GM18526 (cell line): ENCODE measurements around the gene PABPN1L.

Experiments used
- POLR2A ChIP-seq: IDR thresholded peaks from 3 replicates; pipeline ENCODE4 v1.6.1; 2011; ENCODE audit not compliant: insufficient read length; ENCODE audit errors: extremely low read depth

Gene PABPN1L

DNA sequence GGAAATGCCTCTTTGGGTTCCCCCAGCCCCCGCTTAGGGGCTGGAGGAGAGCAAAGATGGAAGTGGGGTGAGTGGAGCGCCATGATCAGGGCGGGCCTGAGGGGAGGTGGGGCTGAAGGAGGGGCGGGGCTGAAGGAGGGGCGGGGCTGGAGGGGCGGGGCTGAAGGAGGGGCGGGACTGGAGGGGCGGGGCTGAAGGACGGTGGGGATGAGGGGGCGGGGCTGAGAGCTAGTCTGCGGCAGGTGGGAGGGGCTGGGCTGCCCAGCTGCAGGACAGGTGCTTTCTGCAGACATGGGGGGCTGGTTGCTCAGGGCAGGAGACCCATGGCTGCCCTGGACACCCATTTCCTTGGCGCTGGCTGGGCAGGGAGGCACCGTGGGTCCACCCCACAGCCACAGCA is 39.1 kb upstream of the PABPN1L start:
- no peak for TF ChIP-seq POLR2A

DNA sequence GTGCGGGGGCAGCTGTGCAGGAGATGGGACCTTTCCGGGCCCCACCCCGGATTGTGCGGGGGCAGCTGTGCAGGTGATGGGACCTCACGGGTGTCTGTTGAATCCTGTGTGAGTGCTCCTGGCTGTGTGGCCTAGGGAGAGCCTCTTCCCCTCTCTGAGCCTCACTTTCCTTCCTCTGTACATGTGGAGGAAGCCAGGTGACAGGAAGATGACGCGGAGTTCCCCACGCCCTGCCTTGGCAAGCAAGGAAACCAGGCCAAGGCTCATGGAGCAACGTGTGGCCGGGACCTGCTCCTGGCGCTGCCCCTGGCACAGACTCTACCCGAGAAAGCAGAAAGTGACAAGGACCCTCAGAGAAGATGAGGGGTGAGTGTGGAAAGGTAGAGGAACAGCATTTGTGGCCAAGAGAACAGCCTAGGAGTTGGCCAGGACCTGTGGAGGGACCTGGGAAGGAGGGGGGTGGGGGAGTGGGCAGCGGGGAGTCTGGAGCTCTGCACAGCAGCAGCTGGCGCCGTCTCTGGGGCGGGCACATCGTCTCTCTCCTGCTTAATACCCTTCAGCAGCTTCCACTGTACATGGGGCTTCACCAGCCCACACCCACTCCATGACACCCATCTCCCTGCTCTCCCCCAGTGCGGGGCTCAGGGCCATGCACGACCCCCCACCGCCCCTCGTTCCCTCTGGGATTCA is 38.4 kb upstream of the PABPN1L start:
- TF ChIP-seq POLR2A: no peak

DNA sequence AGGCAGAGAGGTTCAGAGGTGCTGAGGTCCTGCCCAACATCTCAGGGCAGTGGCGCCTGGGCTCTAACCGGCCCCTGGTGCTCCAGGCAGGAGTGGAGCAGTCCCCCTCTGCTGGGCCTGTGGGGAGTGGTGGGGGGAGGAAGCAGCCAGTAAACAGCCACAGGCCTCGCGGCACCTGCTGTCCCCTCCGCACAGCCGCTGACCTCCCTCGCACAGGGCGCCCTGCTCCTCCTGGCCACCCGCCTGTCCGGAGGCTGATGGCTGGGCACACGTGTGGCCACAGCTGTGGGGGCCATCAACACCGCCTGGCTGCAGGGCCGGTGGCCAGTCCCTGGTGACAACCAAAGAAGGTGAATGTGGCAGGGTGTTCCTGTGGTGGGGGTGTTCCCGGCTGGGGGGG is 36.8 kb upstream of the PABPN1L start:
- TF ChIP-seq POLR2A: no peak

DNA sequence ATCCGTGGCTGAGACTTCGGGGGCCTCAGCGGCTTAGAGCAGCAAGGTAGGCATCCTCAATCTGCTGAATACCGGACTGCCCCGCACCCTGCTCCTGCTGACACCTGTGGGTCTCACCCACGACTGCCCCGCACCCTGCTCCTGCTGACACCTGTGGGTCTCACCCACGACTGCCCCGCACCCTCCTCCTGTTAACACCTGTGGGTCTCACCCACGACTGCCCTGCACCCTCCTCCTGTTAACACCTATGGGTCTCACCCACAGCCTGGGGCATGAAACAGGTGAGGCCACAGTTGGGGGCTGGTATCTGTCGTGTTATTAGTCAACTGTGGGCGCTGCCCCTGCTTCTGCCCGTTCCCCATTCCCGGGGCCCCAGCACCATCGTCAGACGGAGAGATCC is 36.3 kb upstream of the PABPN1L start:
- no peak for TF ChIP-seq POLR2A

DNA sequence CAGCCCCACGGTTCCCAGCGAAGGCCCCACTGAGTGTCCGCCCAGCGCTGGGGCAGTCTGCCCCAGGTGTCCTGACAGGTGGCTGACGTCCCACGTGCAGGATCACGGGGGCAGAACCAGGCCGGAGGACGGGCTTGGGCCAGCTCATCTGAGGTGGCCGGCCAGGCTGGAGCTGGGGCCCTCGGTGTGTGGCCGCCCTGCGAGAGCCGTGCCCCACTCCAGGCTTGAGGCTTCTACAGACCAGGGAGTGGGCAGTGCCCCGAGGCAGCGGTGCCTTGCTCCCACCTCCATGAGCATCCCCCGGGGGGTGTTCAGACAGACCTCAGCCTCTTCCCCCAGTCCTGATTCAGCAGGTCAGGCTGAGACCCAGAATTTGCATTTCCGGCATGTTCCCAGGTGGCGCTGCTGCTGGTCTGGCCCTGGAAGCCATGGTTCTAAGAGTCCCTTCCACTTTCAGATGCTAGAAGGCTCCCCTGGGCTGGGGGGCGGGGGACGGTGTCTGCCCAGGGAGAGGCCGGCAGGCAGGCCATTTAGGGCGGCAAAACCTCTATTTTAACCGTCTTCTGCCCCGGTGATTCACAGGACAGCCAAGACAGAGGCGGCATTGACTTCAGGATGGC is 35.4 kb upstream of the PABPN1L start:
- no peak for TF ChIP-seq POLR2A

DNA sequence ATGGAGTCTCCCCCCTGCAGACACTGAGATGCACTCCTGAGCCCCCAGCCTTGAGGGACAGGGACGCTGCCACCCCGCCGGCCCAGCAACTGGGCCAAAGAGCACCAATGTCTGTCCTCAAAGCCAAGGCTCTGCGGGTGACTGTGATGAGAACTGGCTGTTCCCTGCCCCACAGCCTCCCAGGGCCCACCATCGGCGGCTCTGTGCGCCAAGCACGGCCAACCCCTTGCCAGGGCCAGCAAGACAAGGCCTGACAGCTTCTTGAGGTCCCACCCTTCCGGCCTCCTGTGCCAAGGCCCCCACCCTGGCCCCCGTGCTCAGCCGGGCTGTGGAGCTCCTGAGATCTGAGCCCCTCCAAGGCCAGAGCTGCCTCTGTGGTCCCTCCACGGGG is 34.2 kb upstream of the PABPN1L start:
- TF ChIP-seq POLR2A: no peak

DNA sequence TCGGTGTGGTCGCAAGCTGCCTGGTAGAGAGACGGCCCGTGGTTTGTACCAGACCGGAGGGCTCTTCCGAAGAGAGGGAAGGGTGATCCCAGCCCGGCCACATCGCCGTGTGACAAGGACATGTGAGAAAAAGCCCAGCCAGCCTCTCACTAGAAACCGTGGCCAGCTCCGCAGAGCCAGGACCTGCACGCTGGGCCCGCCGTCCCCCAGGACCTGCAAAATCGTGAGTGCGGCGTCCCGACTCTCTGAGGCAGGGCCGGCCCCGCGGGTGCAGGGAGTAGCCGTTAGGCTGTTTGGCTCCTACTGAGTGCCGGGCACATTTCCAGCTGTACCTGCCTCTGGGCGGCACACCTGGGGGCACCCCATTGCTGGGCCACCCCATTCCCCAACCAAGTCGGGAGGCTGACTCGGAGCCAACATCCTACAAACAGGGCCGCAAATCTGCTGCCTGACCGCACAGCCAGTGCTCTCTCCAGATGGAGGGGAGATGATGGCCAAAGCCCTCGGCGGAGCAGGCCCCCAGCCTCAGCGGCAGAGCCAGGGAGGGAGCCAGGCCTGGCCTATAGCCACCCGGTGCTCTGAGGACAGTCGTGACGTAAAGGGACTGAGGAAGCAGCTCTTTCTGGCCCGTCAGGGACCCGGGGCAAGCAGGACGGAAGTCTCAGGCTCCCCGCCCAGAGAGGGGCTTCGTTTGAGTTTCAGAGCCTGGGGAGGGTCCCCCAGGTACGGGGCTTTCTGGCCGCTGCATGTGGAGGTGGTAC is 33.6 kb upstream of the PABPN1L start:
- TF ChIP-seq POLR2A: no peak

DNA sequence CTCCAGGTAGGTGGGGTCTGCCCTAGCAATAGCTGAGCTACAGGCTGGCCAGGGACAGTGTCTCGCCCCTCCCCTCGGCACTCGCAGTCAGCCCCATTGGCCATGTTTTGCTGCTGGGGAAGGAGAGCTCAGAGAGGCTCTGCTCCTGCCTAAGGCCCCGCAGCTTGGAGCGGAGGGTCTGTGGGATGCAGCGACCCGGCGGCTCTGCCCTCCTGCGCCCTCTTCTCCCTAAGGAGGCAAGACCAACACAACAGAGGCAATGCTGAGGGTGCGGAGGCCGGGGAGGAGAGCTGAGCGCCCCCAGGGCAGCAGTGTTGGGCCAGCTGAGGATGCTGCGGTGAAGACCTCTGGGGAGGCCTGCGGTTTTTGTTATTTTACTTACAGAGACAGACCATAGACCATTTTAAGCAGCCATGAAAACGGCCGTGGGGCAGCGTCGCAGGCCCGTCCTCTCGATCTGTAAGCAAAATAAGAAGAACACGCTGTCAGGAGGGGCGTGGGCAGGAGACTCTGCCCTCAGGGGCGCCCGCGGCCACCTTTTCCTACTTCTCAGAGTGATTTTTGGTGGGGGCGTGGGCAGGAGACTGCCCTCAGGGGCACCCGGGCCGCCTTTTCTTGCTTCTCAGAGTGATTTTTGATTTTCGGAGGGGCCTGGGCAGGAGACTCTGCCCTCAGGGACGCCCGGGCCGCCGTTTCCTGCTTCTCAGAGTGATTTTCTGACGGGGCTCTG is 31.4 kb upstream of the PABPN1L start:
- no peak for TF ChIP-seq POLR2A

DNA sequence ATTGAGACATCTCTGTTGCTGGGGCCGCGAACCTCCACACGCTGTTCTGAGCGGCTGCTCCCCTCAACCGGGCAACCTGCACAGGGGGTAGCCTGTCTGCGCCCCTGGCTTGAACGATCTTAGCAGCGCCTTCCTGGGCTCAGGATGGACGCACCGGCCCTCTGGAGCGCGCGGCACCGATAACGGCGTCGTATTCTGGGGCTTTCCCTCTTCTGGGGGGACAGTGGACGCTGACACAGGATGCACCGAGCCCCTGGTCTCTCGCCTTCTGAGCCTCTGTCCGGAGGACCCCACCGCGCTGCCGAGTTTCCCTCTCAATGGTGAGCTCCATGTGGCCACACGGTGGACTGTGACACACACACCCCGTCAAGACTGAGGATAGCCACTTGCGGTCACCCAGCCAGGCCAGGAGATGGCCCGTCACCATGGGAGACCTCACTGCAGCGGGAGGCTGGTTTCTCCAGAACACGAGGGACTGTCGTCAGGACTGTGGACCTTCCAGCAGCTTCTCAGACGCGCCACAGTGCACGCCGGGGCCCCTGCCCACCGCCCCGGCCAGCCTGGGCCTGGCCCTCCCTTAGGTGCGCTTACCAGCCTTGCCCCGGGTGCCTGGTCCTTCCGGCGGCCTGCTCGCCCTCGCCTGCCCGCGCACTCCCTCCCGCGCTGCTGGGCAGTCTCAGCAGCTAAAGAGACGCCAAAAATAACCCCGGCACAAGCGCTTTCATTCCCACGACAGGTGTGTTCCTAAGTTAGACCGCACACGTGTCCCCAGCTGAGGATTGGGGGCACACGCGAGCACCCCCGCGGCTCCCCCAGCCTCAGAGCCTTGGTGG is 30.0 kb upstream of the PABPN1L start:
- TF ChIP-seq POLR2A: no peak

DNA sequence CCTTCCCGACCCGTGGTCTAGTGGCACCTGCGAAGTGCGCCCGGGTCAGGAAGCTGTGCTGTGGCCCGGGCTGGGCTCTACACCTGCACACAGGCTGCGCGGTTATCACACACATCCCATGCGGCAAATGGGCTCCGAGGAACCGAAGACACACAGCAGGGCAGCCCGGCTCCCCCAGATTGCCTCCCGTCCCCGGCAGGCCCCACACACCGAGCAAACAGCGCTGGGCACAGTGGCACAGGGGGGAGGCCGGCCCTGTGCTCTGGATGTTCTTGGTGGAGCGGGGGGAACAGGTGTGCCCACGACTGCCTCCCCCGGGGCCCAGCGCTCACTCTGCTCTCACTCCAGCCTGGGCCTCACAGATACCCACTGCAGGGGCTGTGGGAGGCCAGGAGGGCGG is 28.9 kb upstream of the PABPN1L start:
- TF ChIP-seq POLR2A: no peak

DNA sequence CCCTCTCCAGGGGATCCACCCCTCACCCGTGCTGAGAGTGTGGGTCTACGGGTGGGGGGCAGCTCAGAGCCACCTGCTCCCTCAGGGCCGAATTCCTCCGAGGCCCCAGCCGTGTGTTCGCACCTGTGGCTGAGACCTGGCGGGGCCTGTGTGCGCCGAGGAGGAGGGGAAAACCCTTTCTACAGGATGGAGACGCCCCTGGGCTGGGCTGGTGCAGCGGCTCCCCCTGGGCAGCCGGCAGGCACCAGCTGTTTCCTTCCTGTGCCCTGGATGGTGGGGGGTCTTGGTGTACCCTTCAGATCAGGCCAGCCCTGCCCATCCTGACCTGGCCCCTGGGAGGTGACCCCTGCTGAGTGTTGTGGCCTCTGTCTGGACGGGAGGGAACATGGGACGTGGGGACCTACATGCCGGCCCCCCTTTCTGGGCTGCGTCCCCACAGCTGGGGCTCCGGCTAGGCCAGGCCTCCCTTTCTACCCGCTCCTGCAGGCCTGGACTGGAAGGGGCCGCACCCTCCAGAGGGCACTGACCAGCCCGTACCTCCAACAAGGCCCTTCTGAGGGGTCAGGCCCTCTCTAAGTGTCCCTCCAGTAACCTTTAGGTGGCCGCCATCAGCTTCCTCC is 28.3 kb upstream of the PABPN1L start:
- no peak for TF ChIP-seq POLR2A

DNA sequence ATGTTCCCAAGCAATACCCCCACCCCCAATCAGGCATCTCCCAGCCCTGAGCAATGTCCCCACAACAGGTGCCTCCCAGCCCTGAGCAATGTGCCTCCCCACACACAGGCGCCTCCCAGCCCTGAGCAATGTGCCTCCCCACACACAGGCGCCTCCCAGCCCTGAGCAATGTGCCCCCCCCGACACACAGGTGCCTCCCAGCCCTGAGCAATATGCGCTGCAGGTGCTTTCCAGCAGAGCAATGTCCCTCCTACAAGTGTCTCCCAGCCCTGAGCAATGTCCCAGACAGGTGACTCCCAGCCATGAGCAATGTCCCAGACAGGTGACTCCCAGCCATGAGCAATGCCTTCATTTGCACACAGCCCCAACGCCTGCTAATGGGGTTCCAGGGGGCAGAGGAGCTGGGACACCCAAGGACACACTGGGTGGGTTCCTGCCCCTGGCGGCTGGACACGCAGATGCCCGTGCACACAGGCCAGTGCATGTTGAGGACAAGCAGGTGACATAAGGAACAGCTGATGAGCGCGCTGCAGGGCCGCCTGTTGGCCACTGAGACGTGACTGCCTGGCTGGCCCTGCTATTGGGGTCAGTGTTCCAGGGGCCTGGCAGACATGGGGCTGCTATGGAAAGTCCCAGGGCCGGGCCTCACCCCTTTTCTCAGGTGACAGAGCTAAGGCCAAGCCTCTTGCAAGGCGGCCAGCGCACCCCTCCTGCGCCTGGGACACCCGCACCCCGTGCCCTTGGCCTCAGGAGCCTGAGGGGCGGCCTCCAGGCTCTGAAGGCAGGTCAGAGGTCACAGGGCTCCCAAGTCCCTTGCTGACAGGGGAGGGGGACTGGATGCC is 26.9 kb upstream of the PABPN1L start:
- no peak for TF ChIP-seq POLR2A

DNA sequence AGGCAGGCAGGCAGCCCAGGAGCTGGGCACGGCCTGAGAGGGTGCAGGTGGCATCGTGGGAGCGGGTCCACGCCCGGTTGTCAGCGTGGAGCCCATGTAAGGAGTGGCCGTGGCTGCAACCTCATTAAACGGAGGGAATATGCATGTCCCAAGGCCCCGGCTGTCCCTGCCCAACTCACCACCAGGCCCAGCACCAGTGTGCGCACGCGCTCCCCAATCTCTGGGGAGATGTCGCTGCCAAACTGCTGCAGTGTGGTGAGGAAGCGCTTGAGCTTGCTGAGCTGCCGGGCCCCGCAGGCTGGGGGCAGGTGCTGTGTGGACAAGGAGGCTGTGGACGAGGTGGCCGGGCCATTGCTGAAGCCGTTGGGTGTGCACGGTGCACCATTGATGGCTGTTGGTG is 25.6 kb upstream of the PABPN1L start:
- no peak for TF ChIP-seq POLR2A

DNA sequence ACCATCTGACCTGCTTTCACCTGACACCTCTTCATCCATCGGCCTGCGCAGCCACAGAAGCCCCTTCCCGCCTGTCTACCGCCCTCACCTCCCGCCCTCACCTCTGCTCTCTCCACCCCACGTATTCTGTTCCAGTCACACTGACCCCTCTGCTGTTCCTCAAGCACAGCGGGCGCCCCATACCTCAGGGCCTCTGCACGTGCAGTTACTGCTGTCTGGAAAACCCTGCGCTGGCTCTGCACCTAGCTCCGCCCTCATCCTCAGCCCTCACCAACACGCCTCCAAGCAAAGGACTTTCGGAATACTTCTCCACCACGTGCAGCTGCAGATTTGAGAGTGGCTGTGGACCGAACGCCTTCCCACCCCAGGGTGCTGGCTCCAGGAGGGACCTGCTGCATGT is 24.6 kb upstream of the PABPN1L start:
- TF ChIP-seq POLR2A: no peak
